ENCODE data around the gene HSPA12B. TPM values are rescaled to one million over a fixed set of nuclear protein-coding genes. Genes with fewer than 3 reads are reported as not detected.
A peak's percentile ranks its signal among the peaks of the same experiment; 100 is the strongest.

HSPA12B gene, protein sequence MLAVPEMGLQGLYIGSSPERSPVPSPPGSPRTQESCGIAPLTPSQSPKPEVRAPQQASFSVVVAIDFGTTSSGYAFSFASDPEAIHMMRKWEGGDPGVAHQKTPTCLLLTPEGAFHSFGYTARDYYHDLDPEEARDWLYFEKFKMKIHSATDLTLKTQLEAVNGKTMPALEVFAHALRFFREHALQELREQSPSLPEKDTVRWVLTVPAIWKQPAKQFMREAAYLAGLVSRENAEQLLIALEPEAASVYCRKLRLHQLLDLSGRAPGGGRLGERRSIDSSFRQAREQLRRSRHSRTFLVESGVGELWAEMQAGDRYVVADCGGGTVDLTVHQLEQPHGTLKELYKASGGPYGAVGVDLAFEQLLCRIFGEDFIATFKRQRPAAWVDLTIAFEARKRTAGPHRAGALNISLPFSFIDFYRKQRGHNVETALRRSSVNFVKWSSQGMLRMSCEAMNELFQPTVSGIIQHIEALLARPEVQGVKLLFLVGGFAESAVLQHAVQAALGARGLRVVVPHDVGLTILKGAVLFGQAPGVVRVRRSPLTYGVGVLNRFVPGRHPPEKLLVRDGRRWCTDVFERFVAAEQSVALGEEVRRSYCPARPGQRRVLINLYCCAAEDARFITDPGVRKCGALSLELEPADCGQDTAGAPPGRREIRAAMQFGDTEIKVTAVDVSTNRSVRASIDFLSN
- total RNA-seq (2011; cell fraction: chromatin; rRNA removed; ENCODE audit: low replicate concordance), result 0.19 TPM in 1 of 2 replicates, not detected in the other
- total RNA-seq (2011; cell fraction: nucleolus; rRNA removed), result 0.17 TPM in 1 of 2 replicates, not detected in the other
- not detected in 2 replicates for total RNA-seq (2011; cell fraction: nucleoplasm; rRNA removed)
- total RNA-seq (2014; rRNA removed) (not detected in 2 replicates), total RNA-seq (2014; rRNA removed; fragmentation: Illumina TruSeq; extraction: Trizol) (not detected in 2 replicates), total RNA-seq (2015; rRNA removed; fragmentation: Illumina TruSeq; extraction: Trizol) (not detected in 2 replicates), total RNA-seq (2021) (0.07 TPM in 1 of 2 replicates, not detected in the other), polyA plus RNA-seq (2011; rRNA removed) (not detected in 2 replicates), polyA plus RNA-seq (2014; fragmentation: Illumina TruSeq; extraction: Trizol) (0.03 TPM in 1 of 2 replicates, not detected in the other), polyA plus RNA-seq (2014; fragmentation: Nextera tagmentation; extraction: Ambion mirVana) (not detected), polyA plus RNA-seq (2014; rRNA removed) (not detected in 2 replicates), polyA minus RNA-seq (2011; rRNA and poly(A)+ RNA removed) (0.06 TPM in 1 of 2 replicates, not detected in the other), Bru-seq, nascent RNA (percentile 14 among the genes with signal in this experiment), BruChase-seq, experiment 1, labeled RNA remaining after a 2-hour chase (percentile 5 among the genes with signal in this experiment), BruChase-seq, experiment 2, labeled RNA remaining after a 6-hour chase (not detected)
- 0.03 TPM in 1 of 2 replicates, not detected in the other for polyA plus RNA-seq (2011; cell fraction: cytosol; rRNA removed)
- polyA plus RNA-seq (2011; cell fraction: nucleus; rRNA removed), result 0.07 and 0.21 TPM in 2 replicates
- 0.22 and 0.62 TPM in 2 replicates for polyA plus RNA-seq (2012)
- not detected in 2 replicates for polyA minus RNA-seq (2011; cell fraction: cytosol; rRNA and poly(A)+ RNA removed)
- 0.13 TPM in 1 of 2 replicates, not detected in the other for polyA minus RNA-seq (2011; cell fraction: nucleus; rRNA and poly(A)+ RNA removed)
- long read RNA-seq, experiment 1, partial matches to known transcripts, result 1 of 1 reads
- long read RNA-seq, experiment 1, other reads (novel, unspliced or antisense), result 0 of 1 reads
- long read RNA-seq, experiment 2, result 0 reads
- long read RNA-seq, experiment 3, result 0 reads

DNA sequence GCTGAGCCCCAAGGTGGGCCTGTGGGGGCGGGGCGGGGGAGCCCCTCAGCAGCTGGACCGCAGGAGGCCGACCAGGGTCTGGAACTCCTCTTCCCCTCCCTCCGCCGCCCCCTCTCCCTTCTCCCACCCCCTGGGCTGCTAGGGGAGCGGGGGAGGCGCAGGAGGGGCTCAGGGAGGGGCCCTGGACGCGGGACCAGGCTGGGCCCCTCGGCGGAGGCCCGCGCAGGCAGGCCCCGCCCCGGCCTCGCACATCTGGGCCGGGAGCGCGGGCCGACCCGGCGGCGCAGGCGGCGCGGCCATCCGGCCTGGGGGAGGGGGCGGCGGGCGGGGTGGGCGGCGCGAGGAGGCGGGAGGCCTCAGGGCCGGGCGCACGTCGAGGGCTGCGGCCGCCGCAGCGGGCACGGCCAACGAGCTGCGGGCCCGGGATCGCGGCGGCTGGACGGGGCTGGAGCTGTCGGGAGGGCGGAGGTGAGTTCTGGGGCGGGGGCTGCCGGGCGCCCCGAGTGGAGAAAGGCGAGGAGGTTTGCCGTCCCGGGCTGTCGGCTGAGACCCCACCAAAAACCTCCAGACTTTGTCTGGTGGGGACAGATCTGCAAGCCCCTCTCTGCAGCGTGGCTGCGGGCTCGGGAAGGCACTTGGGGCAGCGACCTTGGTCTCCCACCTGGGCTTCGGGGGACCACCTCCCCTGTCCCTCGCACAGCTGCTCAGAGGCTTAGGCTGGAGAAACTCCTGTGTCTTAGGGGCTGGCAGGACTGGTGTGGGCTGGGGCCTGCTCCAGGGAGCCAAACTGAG lies at the start of gene HSPA12B:
Gene HSPA12B (plus strand): TSS at position 359 of the 792 bp plus-strand sequence. CDS start 5,990 bp downstream, outside the sequence.
- 81% methylated on average over 5 of the region's 67 CpGs for WGBS (ENCODE audit: insufficient coverage, low coverage, missing lambda C conversion rate)
- H3K36me3 ChIP-seq (ENCODE audit: control insufficient read depth, insufficient read depth, low read length), result no peaks in the 10 kb centered on the region
- intact Hi-C loops (cut with micrococcal nuclease) (no loop called here), in situ Hi-C loops (cut with MboI) (no loop called here)
- FAIRE-seq, result no peak
- POLR2A ChIA-PET, result interaction anchor here (1.1 kb wide), 1 partner anchor 9 kb away, joined by 4 read pairs; no protein-coding TSS in a partner anchor
- CTCF ChIA-PET (ENCODE audit: low intra/inter-chr PET ratio), result no interaction called here
- peaks cover 5 to 13% of the 10 kb centered on the region in 2 experiments; a peak in 4 of 5 replicates for H3K4me1 ChIP-seq (replicated peaks in 1 of 2; ENCODE audit: control insufficient read depth in 2 of 2, insufficient read depth in 2 of 2, low read length in 2 of 2)
- no peaks in the 10 kb centered on the region for H4K20me1 ChIP-seq (replicated peaks; ENCODE audit: control insufficient read depth, insufficient read depth, low read length)
- H2AFZ ChIP-seq (ENCODE audit: low read depth, low read length), result no peak within 1 kb of the TSS
- no peak within 1 kb of the TSS for H3K4me2 ChIP-seq (ENCODE audit: insufficient read depth, low read length)
- peak; percentile 43; the same call in 2 of the 3 replicates for ATAC-seq
- no peak within 1 kb of the TSS; a peak in 1 of 4 replicates for H3K9ac ChIP-seq (ENCODE audit: insufficient read depth in 1 of 2, low read depth in 2 of 2, low read length in 2 of 2)
- no peaks in the 10 kb centered on the region for H3K9me1 ChIP-seq (ENCODE audit: control insufficient read depth, insufficient read depth, low read length)
- H3K4me3 ChIP-seq, result no peak within 1 kb of the TSS
- peak in 2 of 4 experiments; percentile 81 to 83 for DNase-seq (ENCODE audit: extremely low read depth in 1 of 4, low spot score in 3 of 4)
- no TSS peak for BruUV-seq (replicated peaks)
- no peaks in the 10 kb centered on the region for H3K79me2 ChIP-seq (ENCODE audit: control insufficient read depth, insufficient read depth, low read length)
- no peak for TF ChIP-seq SNAPC5 (CRISPR knock-in tag; IDR thresholded peaks at IDR 0.05)
- peak in 1 of 2 experiments; percentile 72 for TF ChIP-seq E2F6 (IDR thresholded peaks at IDR 0.05; ENCODE audit: borderline replicate concordance in 1 of 2, extremely low read depth in 1 of 2, insufficient read depth in 1 of 2, insufficient read length in 1 of 2, low read depth in 1 of 2, low read length in 1 of 2, poor library complexity in 1 of 2, severe bottlenecking in 1 of 2)
- peak; percentile 58; the same call in 1 of the 2 replicates for TF ChIP-seq ZBTB7A (IDR thresholded peaks at IDR 0.05; ENCODE audit: borderline replicate concordance, control insufficient read depth, low read depth, low read length)
- peaks cover 1 to 29% of the 10 kb centered on the region in 2 experiments; a peak in 3 of 5 replicates for H3K27me3 ChIP-seq (ENCODE audit: control insufficient read depth in 2 of 2, insufficient read depth in 2 of 2, low read length in 2 of 2)
- no peak within 1 kb of the TSS for H3K27ac ChIP-seq (ENCODE audit: extremely low read depth, low read depth, low read length)
- H3K9me3 ChIP-seq (replicated peaks; ENCODE audit: control insufficient read depth, insufficient read depth, low read depth, low read length), result no peaks in the 10 kb centered on the region

Data from K562 (cell line).